Dedifferentiated amniotic fluid mesenchymal stem cell (primary cell): ENCODE data around the gene ZFYVE28.
"Not testable (repeated sequence)": the region's sequence is repeated elsewhere in the genome, so short reads cannot be mapped to it uniquely, and the experiment has no call there.

Source experiments
- DNase-seq: peaks from one replicate; pipeline ENCODE4 v3.0.0-alpha.2; 2016; ENCODE audit errors: extremely low spot score

ZFYVE28 gene

DNA sequence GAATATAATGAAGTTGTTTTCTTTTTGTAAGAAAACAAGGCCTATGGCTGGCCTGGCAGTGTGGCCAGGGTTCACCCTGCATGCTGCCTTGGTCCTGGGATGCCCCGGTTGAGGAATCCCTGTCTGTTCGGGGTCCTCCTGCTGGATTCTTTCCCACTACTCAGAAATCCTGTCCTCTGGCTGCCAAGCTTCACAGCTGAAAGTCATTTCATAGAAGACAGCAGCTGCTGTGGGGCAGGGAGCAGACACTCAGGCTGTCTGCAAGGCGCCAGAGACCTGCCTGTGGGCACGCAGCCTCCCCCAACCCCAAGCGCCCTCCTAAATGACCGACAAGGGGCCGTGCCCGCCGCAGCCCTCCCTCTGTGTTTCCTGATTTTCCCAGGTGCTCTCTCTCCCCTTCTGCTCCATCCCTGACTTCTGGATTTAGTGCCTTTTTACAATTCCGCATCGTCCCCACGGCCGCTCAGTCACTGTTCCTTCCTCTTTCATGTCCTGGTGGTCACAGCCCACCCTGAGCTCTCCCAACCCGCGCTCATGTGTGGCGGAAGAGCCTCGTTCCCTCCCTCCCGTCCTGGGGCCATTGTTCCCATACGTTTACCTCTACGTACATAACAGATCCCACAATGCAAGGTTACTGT lies 27.5 kb downstream of the ZFYVE28 start:
- no peak for DNase-seq

DNA sequence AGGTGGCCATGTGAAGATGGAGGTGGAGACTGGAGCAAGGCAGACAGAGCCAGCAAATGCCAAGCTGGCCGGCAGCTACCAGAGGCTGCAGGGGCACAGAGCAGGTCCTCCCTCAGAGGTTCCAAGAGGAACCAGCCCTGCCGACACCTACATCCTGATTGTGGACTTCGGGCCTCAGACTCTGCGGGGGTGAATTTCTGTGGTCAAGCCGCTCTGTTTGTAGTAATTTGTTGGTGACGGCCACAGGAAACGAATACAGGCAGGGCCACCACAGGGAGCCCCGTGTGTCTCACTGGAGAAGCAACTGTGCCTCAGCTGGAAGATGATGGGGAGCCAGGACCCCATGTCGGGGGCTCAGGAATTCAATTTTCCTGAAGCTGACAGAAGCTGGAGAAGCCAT lies 28.3 kb downstream of the ZFYVE28 start:
- no peak for DNase-seq

- no peak for DNase-seq
These were observed 28.8 kb downstream of the ZFYVE28 start for GRCh38 chr4:2389691-2390090.

DNA sequence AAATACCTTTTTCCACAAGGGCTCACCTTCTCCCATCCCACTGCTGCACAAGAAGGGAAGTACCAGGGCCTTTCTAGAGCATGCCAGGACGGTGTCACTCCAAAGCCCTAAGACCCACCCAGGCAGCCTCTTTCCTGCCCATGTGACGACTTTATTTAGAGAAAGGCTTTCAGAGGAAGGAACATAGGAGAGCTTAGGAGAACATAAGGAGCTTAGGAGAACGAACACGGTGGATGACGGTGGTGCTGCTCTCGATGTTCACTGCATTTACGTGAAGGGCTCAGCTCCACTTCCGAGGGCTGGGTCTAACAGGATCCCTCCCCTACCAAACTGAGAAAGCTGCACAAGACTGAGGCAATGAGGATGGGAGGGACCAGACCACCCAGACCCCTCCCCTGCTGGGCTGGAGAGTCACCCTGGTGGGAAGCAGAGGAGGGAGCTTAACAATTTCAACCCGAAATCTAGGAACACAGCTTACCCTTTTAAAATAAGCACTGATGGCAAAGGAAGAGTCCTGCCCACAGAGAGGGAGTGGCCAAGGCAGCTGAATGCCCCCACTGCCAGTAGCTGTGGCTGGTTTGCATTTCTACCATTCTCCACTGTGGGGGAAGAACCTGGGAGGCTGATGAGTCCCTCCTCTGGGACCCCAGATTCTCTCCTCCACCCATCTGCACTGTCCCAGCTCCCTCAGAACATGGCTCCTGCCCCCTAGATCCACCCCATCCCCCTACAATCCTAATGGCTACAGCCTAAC lies 29.8 kb downstream of the ZFYVE28 start:
- DNase-seq = no peak

- DNase-seq = no peak
These were observed 30.6 kb downstream of the ZFYVE28 start for GRCh38 chr4:2387829-2388228.

DNA sequence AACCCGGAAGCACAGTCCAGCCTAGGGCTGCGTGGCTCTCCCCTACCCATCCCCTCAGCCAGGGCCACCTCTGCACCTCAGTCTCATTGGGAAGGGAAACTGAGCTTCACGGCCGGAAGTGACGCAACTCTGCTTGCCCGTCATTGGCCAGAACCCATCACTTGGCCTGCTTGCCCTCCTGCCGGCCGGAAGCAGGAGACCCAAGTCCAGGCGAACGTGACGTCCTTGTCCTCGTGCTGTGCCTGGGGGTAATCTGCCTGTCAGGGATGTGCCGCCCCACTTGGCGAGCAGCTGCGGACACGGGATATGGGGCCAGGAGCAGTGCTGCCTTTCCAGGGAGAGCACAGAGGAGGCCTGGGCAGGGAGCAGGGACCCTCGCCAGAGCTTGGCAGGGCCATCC lies 31.2 kb downstream of the ZFYVE28 start:
- no peak for DNase-seq

DNA sequence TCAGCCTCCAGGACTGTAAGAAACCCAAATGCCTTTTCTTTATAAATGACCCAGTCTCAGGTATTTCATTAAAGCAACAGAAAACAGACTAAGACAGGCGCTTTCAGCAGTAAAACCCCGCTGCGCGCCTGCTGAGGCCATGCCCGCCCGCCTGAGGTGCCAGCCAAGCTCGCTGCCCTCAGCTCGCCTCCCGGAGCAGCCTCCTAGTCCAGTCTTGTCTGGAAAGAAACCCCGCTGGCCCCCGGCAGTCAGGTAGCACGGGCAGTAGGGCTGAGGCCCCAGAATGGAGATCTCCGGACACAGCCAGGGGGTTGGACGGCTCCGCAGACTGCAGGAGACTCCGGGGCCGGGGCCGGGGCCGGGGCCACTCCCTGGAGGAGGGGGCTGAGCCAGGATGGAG lies 31.7 kb downstream of the ZFYVE28 start:
- no peak for DNase-seq

- DNase-seq = no peak
These were observed 32.9 kb downstream of the ZFYVE28 start for GRCh38 chr4:2385516-2385915.

DNA sequence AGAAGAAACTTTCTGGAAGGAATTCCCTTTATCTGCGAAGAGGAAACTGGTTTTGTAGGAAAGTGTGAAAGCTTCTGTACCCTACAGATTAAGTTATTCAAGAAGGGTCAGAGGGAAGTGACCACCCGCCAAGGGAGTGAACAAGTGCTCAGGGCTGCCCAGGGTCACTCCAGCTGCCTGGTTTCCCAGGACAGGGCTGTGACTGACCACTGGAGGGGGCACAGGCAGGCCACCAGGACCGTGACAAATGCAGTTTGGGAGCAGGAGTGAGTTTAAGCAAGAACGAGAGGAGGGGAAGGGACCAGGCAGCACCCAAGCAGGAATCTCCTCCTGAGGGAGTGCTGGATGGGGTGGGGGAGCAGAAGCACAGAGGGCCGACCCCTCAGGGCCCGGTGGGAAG lies 34.2 kb downstream of the ZFYVE28 start:
- no peak for DNase-seq

GRCh38 chr4:2383760-2384159 lies 34.7 kb downstream of the ZFYVE28 start:
- no peak for DNase-seq

- DNase-seq = not testable (repeated sequence)
These were observed 35.2 kb downstream of the ZFYVE28 start for GRCh38 chr4:2383220-2383631.

- DNase-seq = not testable (repeated sequence)
These were observed 35.7 kb downstream of the ZFYVE28 start for GRCh38 chr4:2382769-2383202.

GRCh38 chr4:2380589-2380988 lies 37.9 kb downstream of the ZFYVE28 start:
- DNase-seq = not testable (repeated sequence)

DNA sequence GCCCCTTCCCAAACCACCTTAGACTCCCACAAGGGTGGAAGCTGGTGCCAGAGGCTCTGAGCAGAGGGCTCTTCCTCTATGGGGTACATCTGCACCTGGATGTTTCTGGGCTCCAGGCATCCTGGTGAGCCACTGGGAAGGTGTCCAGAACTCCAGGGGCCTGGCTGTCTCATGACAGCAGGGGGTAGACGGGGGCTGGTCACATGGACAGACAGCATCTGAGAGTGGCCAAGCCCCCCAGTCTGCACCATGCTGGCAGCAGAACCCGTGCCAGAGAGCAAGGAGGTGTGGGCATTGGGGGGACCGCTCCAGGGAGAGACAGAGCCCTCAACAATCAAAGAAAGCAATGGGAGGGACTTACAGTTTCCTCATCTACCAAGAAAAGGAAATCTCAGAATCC lies 39.5 kb downstream of the ZFYVE28 start:
- DNase-seq = no peak

- DNase-seq = no peak
These were observed 40.0 kb downstream of the ZFYVE28 start for GRCh38 chr4:2378401-2378800.

- DNase-seq = no peak
These were observed 41.2 kb downstream of the ZFYVE28 start for GRCh38 chr4:2377241-2377640.

- DNase-seq = no peak
These were observed 43.0 kb downstream of the ZFYVE28 start for GRCh38 chr4:2375427-2375826.

DNA sequence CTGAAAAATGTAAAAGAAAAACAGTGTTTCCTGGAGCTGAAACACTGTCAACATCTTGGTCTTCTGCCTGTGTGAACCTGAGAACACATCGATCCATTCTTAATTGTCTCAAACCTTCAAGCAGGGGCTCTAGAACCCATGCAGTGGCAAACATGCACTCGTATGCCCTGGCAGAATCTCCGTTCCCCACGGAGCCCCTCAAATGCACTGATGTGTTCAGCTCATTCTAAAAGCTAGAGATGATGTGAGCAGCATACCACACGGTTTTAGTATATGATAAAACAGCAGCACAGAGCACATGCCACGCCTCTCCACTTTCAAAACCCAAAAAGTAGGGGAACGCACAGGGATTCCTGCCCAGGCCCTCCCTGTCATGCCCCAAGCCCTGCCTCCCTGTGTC lies 44.9 kb downstream of the ZFYVE28 start:
- no peak for DNase-seq

DNA sequence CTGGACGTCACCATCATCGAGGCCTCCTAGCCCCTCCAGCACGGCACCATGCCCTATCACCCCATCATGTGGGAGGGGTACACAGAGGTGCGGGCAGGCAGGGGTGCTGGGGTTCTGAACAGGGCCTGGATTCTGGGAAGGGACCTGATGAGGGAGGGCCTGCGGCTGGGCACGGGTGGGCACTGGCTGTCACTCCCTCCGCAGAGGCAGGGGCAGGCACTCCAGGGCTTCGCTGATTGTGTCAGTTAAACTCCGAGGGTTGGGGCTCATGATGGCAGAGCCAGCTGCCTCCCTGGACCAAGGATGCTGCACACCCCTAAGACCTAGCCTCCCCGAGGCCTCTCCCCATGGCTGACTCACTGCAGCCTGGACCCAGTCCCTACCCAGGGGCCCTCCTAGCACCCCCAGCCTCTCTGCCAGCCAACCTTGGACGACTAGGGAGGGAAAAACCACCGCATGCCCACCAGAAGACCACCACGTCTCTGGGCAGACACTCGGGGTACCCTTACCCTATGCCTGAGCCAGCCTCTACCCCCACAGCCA lies 45.9 kb downstream of the ZFYVE28 start:
- no peak for DNase-seq

DNA sequence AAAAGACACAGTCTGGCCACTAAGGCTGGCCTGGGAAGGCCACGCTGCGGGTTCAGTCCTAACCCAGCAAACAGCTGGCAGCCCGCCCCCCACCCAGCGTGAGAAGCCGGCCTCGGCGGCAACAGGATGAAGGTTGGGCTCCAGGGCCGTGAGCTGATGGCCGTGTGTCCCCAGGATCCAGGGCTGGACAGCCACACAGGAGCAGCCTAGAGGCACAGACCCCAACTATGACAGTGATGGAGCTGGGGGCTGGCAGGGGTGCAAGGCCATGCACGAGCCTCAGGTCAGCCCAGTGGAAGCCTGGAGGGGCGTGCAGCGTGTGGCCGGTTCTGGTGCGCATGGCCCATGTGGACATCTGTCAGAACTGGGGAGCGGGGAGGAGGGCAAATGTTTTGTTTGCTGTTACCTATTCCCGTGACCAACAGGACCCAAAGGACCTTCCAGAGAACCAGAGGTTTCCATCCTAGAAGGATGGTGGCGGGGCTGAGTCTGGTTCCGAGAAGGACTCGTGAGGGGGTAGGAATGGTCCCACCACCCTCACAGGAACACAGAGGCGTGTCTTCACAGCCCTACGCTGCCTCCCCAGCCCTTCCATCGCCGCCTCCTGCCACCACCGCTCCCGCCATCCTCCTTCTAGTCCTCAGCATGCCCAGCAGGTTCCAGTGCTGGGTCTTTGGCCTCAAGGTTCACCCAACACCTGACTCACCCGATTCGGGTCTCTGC lies 46.5 kb downstream of the ZFYVE28 start:
- no peak for DNase-seq

DNA sequence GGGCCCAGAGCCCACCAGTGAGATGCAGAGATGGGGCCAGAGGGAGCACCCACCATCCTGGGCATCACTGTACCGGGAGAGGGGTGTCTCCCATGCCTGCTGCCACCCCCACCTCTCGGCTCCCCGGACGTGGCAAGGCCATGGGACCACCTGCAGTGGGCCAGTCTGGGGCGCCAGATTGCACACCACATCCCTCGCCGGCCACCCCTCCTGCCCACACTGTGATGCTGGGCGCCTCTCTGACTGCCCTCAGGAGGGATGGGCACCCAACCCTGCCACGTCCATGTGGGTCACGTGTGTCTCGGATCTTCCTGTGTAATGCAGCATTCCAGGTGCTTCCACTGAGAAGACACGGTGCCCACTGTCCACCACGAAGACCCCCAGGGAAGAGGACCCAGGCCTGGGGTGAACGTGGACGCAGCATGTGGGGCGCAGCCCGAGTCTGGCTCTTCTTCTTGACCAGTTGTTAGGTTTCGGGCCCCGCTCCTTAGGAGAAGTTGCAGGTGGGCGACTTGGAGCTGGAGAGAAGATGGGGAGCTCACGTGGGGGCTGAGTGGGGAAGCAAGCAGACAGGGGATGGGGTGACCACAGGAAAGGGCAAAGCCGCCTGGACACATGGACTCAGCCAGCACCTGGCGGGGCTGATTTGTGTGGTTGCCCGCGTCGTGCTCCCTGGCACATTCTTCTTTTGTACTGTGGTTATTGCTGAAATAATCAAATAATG lies 47.7 kb downstream of the ZFYVE28 start:
- DNase-seq = no peak
